Vagina (tissue), 2 donors: Measurements from ENCODE around the gene GBA3. TPM values are rescaled to one million over a fixed set of nuclear protein-coding genes. Genes with fewer than 3 reads are reported as not detected.

ENCODE experiments used
- DNase-seq, 2 donors: peaks; one replicate each; pipeline ENCODE4 v3.0.0-alpha.2; 2017; ENCODE audit errors: extremely low spot score in 2 of 2
- H3K27ac ChIP-seq: fragments of 200-600 bp; sonication (generic); one replicate; pipeline ENCODE4 v1.5.1; 2019
- H3K27me3 ChIP-seq: fragments of 200-600 bp; sonication (generic); one replicate; pipeline ENCODE4 v1.5.1; 2019
- H3K36me3 ChIP-seq, 2 donors: fragments of 200-600 bp; sonication (generic); one replicate each; pipeline ENCODE4 v1.5.1; 2017 to 2019
- H3K4me1 ChIP-seq: fragments of 200-600 bp; sonication (generic); one replicate; pipeline ENCODE4 v1.5.1; 2019
- H3K4me3 ChIP-seq, 2 donors: fragments of 200-600 bp; sonication (generic); 1 replicate in 1 of 2; 2 replicates in 1 of 2; pipeline ENCODE4 v1.5.1; 2016 to 2019
- H3K9me3 ChIP-seq: fragments of 200-600 bp; sonication (generic); one replicate; pipeline ENCODE4 v1.5.1; 2019
- CTCF ChIP-seq, 3 experiments: fragments of 450-650 bp in 2 of 3; fragments of 200-600 bp in 1 of 3; sonication (generic) in 1 of 3; IDR thresholded peaks; one replicate each; pipeline ENCODE4 v1.5.1; 2017 to 2019; ENCODE audit warnings: antibody characterized with exemption in 3 of 3, mild to moderate bottlenecking in 2 of 3, moderate library complexity in 2 of 3
- POLR2A ChIP-seq, 2 donors: fragments of 450-650 bp; IDR thresholded peaks; one replicate each; pipeline ENCODE4 v1.6.1; 2017; ENCODE audit warnings: antibody characterized with exemption in 2 of 2, mild to moderate bottlenecking in 2 of 2, moderate library complexity in 2 of 2
- POLR2AphosphoS5 ChIP-seq, 2 donors: sonication (generic); formaldehyde crosslinking; IDR thresholded peaks; one replicate each; pipeline ENCODE4 v1.9.0; 2017; ENCODE audit warnings: antibody characterized with exemption in 2 of 2, mild to moderate bottlenecking in 2 of 2, low read depth in 1 of 2; ENCODE audit not compliant: insufficient read depth in 1 of 2
- intact Hi-C: fragments of 100-400 bp; cut with DNase I; formaldehyde crosslinking; loops from one replicate; pipeline ENCODE4 v1.15.1; 2023
- total RNA-seq: library from RNA; depleted of rRNA; stranded (reverse); fragments of >200 nt; gene quantifications from one replicate; pipeline ENCODE4 v1.2.3, GENCODE V29; 2016

Gene GBA3
- total RNA-seq, 1 donor from 2014 or later: not detected

GRCh38 chr4:22780317-22780716 is 87.6 kb downstream of the GBA3 start:
- no peak overlapping the region for H3K27ac ChIP-seq
- intact Hi-C loops: no loop called here
- no peaks in the 10 kb centered on the region for H3K27me3 ChIP-seq
- no peaks in the 10 kb centered on the region for H3K4me1 ChIP-seq
- H3K4me3 ChIP-seq: no peak overlapping the region
- H3K36me3 ChIP-seq: no peaks in the 10 kb centered on the region
- no peaks in the 10 kb centered on the region for H3K9me3 ChIP-seq
- no peak for TF ChIP-seq CTCF (IDR thresholded peaks at IDR 0.05)
- TF ChIP-seq POLR2A (IDR thresholded peaks at IDR 0.05): no peak
- TF ChIP-seq POLR2AphosphoS5 (IDR thresholded peaks at IDR 0.05; ENCODE audit: insufficient read depth in 1 of 2, low read depth in 1 of 2): no peak
- no peak for DNase-seq

- no peak for TF ChIP-seq CTCF (IDR thresholded peaks at IDR 0.05)
- TF ChIP-seq POLR2A (IDR thresholded peaks at IDR 0.05): no peak
- intact Hi-C loops: no loop called here
- DNase-seq: no peak
- Histone ChIP-seq H3K4me1 (no peaks in the 10 kb centered on the region), H3K36me3 (no peaks in the 10 kb centered on the region), H3K27me3 (no peaks in the 10 kb centered on the region), H3K4me3 (no peak overlapping the region), H3K9me3 (no peaks in the 10 kb centered on the region), H3K27ac (no peak overlapping the region)
Observed at GRCh38 chr4:22780797-22781196, 88.1 kb downstream of the GBA3 start.

GRCh38 chr4:22787753-22788375 is 95.1 kb downstream of the GBA3 start:
- no peak for TF ChIP-seq POLR2A (IDR thresholded peaks at IDR 0.05)
- no peak for TF ChIP-seq CTCF (IDR thresholded peaks at IDR 0.05)
- no peak for TF ChIP-seq POLR2AphosphoS5 (IDR thresholded peaks at IDR 0.05; ENCODE audit: insufficient read depth in 1 of 2, low read depth in 1 of 2)
- Histone ChIP-seq H3K27ac (no peak overlapping the region), H3K9me3 (no peaks in the 10 kb centered on the region), H3K4me1 (no peaks in the 10 kb centered on the region), H3K27me3 (no peaks in the 10 kb centered on the region), H3K36me3 (no peaks in the 10 kb centered on the region), H3K4me3 (no peak overlapping the region)
- intact Hi-C loops: no loop called here
- DNase-seq: no peak

- no peaks in the 10 kb centered on the region for H3K9me3 ChIP-seq
- TF ChIP-seq POLR2AphosphoS5 (IDR thresholded peaks at IDR 0.05; ENCODE audit: insufficient read depth in 1 of 2, low read depth in 1 of 2): no peak
- TF ChIP-seq CTCF (IDR thresholded peaks at IDR 0.05): no peak
- no peak for TF ChIP-seq POLR2A (IDR thresholded peaks at IDR 0.05)
- H3K4me1 ChIP-seq: no peaks in the 10 kb centered on the region
- no peaks in the 10 kb centered on the region for H3K27me3 ChIP-seq
- H3K36me3 ChIP-seq: no peaks in the 10 kb centered on the region
- intact Hi-C loops: no loop called here
- no peak overlapping the region for H3K27ac ChIP-seq
- no peak overlapping the region for H3K4me3 ChIP-seq
- no peak for DNase-seq
Observed at GRCh38 chr4:22790631-22791030, 97.9 kb downstream of the GBA3 start.

GRCh38 chr4:22794732-22795131 is 102.0 kb downstream of the GBA3 start:
- no peaks in the 10 kb centered on the region for H3K27me3 ChIP-seq
- H3K36me3 ChIP-seq: no peaks in the 10 kb centered on the region
- H3K4me3 ChIP-seq: no peak overlapping the region
- intact Hi-C loops: no loop called here
- H3K9me3 ChIP-seq: no peaks in the 10 kb centered on the region
- TF ChIP-seq POLR2A (IDR thresholded peaks at IDR 0.05) (no peak), POLR2AphosphoS5 (IDR thresholded peaks at IDR 0.05; ENCODE audit: insufficient read depth in 1 of 2, low read depth in 1 of 2) (no peak), CTCF (IDR thresholded peaks at IDR 0.05) (no peak)
- no peak overlapping the region for H3K27ac ChIP-seq
- no peaks in the 10 kb centered on the region for H3K4me1 ChIP-seq
- no peak for DNase-seq
